GM18508 (cell line): ENCODE results near the gene PLAA.

ENCODE experiments used
- ATAC-seq: cut with Tn5 transposase; IDR thresholded peaks from one replicate; pipeline ENCODE4 v1.9.1; 2021; ENCODE audit warnings: moderate number of reproducible peaks; ENCODE audit not compliant: insufficient read depth, unreplicated experiment

Gene PLAA

DNA sequence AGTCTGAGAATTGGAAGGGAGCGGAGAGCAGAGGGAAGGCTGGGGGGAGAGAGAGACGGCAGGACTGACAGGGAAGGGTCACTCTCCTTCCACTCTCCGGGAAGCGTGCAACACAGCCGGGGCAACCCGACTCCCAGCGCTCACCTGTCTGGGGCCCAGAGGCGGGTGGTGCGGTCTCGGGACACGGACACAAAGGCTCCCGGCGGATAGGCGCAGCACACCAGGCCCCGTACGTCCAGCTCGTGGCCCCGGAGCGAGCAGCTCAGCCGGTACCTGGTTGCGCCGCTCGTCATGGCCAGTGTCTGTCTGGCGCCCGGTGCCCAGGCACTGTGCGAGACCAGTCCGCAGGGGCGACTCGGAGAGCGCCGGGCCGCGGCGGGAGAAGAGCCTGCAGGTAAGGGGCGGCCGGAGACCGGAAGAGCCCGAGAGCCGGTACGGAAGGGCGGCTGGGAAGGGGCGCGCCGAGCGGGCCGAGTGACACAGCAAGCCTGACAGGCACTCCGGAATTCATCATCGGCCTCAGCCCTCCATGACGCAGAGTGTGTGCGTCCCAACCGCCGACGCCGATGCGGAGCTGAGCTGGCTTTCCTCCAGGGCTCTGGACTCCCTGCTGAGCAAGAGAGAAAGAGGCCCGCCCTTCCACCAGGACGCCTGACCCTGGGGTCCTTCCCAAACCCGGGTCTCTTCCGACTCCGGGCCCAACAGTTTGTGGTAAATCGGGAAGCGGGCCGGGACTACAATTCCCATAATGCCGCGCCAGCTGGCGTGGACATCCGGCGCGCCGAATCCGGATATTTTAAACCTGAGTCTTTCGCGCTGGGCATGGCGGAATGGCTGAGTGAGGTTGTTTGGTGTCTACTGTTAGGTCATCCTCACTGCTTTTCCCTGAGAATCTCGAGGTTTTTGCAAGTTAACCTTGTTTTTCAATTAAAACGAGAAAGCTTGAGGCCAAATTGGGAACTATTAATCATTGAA lies at the start of gene PLAA:
TSS of gene PLAA (minus strand) at position 490 of the 975 bp plus-strand sequence. CDS start at position 293, 197 bp downstream.
- peak; percentile 95 for ATAC-seq

DNA sequence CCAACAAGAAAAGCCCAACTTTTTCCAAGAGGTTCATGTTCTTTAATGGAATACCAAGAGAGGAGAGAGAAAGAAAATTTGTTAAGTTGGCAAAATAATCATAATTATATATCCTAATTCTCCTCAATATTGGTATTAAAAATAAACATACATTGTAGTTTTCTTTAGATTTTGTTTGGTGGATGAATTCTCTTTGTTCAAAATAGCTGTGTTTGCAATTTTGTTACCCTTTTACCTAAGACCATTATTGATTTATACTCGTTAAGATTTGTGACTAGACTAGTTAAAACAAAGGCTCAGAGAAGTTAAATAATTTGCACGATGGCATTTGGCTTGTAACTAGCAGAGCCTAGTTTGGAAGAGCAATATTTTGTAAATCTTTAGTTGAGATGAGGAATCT lies 48.8 kb upstream of the PLAA start:
- ATAC-seq = no peak

DNA sequence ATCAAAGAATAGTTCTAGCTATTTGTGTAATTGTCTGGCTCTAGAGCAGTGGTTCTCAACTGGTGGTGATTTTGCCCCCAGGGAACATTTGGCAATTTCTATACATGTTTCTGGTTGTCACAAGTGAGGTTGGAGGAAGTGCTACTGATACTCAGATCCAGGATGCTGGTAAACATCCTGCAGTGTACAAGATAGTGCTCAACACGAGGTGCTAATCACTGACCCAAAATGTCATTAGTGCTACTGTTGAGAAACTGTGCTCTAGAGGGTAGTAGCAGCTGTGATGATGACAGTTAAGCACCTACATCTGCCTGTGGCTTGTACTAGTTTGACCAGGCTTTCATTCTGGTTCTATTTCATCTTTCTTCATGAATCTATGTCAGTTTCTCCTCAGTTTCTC lies 36.3 kb upstream of the PLAA start:
- ATAC-seq = peak; percentile 51

DNA sequence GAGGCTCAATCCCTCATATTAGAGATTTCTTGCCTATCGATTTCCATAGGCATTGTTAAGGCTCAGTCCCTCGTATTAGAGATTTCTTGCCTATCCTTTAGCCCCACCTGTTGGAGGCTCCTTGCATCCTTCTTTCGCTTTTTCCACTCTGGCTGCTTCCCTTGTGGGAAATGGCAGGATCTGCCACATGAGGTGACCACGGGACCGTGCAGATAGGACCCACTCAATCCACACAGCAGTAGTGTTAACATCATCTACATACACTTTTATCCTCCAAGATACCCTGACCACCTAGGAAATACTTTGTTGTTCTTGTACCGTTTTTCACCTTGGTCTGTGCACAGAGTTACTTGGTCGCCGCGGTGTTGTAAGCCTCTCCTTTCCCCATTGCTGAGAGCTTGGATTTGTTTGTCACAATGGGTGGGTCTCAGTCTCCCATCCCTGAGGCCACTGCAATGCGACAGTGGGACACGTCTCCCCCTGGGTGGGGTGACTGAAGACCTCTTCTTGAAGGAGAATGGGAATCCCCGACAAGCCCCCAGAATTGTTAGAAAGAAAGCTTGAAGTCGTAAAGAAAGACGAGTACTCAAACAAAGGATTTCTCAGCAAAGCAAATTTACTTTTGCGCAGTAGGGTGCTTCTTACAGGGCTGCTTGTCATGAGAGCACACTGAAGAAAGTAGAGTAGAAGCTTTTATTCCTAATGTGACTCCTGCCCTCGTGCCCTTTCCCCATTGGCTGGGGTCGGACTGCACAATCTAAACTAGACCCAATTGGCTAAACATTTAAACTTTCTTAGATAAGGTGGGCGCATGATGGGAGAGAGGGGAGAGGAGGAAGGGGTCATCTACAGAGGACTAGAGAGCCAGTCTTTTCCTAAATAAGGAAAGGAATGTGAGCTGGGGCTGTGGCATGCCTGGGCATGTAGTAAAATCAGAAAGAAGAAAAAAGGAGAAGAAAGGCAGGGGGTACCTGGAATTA lies 29.0 kb upstream of the PLAA start:
- no peak for ATAC-seq

DNA sequence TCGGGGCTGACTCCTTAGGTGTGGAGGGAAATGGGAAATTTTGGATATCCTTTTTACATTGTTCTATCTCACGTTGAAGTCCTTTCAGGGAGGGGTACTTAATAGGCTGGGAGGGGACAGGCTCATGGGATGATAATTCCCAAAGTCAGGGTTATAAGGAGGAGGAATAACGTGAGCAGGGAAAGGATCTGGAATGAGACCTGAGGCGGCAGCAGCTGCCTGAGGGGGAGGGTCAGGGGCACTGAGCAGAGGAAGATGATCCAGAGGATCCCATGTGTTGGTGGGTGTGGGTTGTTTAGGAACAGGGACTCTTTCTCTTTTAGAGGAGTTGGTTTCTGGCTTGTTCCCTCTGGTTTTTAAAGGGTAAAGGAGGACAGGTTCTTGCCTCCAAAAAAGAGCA lies 27.9 kb upstream of the PLAA start:
- no peak for ATAC-seq

DNA sequence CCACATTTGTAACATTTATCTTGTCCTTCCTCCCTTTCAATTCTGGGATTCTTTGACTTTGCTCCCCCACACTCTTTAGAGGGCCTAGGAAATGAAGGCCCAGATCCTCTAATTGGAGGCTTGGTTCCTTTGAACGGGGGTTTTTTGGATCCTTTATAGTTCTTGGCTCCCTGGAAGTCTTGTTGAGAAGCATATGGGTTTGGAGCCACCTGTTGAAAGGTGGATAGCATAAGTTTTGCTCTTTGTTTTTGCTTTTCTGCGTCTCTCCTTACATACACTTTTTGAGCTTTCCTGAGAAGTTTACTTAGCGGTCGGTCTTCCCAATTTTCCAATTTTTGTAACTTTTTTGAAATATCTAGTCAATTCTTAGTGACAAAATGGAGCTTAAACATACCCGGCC lies 26.9 kb upstream of the PLAA start:
- no peak for ATAC-seq

DNA sequence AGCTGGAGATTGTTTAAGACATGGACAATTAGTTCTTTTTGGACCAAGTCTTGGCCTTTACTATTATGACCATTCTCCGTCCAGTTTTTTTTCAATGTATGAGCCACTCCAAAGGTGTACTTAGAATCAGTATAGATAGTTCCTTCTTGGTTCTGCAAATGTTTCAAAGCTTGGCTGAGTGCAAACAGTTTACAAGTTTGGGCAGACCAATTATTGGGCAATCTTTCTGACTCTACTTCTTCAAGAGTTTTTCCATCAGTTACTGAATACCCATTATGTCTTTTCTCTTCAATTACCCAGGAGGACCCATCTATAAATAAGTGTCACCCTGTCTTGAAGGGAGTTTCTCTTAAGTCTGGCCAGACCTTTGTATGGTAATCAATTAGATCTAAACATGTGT lies 24.7 kb upstream of the PLAA start:
- ATAC-seq = no peak

DNA sequence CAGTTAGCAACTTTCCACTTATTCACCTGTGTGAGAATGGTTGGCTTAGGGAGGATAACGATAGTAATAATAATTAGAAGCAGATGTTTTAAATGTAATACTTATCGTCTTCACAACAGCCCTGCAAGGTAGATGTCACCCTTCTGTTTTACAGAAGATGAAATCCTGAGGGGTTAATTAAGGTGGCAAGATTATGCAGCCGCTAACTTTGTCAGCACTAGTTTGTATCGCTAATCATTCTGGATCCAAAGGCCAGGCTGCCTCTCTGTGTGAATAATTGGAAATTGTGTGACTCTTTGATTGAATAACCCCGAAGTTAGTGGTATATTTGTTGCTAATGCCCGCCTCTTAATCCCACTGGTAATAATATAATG lies 9.8 kb upstream of the PLAA start:
- ATAC-seq = no peak

DNA sequence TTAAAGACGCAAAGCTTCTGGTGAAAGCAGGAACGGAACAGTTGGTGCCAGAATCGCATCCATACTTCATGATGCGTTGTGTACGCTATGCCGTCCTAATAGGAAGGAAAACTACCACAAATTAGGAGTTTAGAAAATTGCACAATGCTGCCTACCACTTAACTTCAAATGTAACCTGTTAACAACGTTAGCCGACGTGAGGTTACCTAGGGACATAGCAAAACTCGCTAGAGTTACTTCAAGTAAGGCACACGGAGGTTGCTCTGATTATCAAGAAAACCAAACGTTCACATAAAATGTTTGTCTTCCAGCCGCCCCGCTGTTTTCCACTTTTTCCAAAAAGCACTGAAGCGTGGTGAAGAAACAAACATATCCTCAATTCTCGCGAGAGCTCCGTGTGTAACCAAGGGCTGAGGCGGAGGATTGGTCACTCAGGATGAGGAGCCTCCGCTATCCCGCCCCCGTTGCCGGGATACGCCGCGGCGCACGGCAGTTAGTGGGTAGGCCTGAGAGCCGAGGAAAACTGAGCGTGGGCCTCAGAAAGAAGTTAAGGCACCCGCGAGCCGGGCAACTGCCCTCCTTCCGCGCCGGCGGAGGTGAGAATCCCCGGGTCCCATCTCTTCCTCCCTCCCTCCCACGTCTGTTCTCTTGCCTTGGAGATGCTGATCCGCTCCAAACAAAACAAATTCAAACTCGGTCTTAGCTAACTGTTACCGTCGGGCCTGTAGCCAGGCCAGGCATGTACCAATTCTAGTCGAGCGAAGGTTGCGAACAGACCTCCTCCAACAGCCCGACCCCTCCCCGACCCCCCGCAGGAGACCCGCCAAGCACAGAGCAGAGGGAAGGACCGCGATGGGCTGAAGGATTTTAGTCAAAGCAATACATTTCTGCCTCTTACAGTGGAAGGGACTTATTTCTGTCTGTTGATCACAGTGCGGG lies 9.1 kb upstream of the PLAA start, which contains the start of gene IFT74:
TSS of gene IFT74 (plus strand) at position 492 of the 939 bp plus-strand sequence. CDS start 5,556 bp downstream, outside the sequence.
- peak; percentile 98 for ATAC-seq

DNA sequence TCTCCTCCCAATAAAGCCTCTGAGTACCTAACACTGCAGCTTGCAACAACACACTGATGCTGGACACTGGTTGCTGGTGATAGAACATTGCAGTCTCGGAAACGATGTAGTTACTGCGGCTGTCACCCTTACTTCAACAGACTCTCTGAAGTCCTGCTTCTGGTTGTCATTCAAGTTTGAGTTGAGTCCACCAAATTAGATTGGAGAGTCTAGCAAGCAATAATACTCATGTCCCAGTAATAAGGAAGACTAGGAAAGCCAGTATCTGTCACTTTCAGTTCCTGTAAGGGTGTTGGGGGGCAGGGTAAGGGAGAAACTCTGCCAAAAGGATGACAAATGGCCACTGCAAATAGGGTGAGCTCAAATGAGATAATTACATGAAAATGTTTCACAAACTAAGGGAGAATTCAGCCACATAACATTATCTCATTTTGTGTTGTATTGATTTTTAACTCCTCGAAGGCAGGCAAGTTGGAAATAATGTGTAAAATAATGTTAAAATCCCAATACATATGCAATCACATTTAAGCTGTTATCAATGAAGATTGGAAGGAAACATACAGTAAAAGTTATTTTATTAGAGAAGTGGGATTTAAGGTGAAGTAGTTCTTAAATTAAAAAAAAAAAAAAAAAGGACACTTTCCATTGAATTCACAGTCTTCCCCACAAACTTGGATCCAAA lies 8.3 kb upstream of the PLAA start:
- ATAC-seq = no peak

DNA sequence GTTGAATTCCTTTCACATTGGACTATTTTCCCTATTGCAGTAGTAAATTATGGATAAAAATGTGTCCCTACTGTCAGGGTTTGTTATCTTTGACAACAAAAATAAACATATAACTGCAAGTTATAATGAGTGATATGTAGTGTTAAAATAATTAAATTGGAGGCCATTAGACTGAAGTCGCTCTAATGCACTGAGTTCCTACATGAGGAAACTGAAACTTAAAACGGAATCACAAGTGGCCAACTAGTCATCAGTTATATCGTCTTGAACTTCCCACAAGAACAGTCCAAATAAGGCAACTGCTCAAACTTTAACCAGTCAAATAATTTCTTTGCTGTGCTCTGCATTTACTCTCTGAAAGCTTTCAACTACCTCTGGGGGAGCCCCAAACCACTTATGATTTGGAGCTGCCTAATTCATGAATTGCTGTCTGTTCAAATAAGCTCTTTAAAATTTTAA lies 7.0 kb upstream of the PLAA start:
- ATAC-seq = no peak

DNA sequence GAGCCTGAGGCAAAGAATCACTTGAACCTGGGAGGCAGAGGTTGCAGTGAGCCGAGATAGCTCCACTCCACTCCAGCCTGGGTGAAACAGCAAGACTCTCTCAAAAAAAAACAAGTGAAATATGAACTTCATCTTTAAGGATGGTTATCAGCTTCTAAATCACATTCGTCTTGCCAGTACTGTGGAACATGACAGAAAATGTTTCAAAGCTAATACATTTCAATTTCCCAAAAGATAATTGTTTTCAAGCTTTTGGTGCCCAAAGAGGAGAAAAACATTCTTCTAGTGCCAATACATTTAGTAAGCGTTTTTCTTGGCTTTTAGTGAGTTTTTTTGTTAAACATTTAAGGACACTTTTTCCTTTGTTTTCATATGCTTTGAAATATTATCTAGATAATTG lies 4.8 kb upstream of the PLAA start:
- no peak for ATAC-seq

DNA sequence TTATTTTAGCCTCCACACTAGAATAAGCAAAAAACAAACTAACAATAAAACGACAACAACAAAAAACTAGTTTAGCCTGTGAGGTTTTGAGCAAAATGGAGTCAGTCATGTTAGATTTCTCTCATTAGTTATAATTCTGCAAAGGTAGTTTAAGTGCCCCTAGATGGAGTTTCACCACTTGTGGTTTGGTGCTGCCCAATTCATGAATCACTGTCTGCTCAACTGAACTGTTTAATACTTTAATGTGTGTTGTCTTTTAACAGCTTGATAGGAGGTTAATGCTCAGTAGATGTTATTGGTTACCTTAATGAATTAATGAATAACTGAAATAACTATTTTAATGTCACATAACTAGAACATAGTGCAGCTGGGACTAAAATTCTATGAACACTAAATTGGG lies 3.5 kb upstream of the PLAA start:
- ATAC-seq = no peak

DNA sequence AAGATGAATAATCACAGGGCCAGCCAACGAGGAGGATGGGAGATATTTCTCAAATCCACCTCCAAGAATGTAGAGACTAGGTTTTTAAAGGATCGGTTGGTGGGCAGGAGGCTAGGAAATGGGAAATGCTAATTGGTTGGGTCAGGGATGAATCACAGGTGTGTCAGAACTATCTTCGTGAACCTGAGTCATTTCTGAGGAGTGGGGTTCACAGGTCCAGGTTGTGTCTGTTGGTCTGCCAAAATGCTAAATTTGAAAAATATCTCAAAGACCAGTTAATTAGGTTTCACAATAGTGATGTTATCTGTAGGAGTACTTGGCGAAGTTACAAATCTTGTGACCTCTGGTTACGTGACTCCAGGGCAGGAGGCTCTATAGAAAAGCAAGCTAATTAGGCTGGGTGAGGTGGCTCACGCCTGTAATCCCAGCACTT lies 2.6 kb upstream of the PLAA start:
- ATAC-seq = no peak

DNA sequence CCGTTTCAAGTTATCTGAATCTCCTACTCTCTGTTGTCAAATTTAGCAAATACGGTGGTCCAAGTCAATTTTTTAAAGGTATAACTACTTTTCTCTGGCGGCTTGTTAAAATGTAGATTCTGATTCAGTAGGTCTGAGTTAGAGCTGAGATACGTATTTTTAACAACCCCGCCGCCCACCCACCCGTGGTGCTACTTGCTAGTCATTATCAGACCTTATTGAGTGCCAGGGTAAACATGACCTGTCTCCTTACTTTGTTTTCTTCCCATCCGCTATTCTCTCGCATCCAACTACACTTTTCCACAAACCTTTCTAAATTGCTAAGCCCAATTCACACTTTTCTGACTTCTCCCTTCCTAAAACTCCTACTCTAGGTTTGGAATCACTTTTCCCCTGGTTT lies 694 bp upstream of the PLAA start:
- ATAC-seq = no peak

DNA sequence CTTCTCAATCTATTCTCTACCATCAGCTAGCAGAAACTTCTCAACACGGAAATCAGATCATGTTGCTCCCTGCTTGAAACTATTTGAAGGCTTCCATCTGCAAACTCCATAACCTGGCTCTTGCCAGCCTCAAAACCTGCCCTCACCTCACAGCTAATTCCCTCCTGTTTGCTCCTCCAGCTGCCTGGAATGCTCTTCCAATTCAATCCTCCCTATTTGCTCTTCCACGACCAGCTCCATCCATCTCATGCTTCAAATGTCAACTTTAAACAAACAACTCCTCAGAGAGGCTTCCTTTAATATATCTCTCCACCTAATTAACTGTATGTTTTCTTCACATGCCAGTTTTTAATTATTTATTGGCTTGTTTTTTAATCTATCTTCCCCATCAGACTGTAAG lies 1.5 kb downstream of the PLAA start:
- ATAC-seq = no peak

DNA sequence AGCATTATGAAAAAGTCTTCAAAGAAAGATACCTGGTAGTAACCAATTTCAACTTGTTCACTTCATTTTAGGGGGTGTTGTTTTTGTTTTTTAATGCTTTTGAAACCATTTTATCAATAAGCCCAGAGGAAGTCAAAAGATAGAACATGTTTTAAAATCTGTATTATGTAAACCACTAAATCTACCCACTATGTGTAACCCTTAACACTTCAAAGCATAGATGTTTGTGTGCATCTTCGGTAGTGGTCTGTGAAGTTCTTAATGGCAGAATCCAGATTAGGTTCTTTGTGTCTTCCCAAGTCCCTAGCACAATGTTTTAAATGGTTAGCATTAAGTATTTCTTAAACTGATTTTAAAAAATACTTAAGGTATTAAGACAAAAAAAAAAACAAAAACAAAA lies 6.3 kb downstream of the PLAA start:
- ATAC-seq = no peak

DNA sequence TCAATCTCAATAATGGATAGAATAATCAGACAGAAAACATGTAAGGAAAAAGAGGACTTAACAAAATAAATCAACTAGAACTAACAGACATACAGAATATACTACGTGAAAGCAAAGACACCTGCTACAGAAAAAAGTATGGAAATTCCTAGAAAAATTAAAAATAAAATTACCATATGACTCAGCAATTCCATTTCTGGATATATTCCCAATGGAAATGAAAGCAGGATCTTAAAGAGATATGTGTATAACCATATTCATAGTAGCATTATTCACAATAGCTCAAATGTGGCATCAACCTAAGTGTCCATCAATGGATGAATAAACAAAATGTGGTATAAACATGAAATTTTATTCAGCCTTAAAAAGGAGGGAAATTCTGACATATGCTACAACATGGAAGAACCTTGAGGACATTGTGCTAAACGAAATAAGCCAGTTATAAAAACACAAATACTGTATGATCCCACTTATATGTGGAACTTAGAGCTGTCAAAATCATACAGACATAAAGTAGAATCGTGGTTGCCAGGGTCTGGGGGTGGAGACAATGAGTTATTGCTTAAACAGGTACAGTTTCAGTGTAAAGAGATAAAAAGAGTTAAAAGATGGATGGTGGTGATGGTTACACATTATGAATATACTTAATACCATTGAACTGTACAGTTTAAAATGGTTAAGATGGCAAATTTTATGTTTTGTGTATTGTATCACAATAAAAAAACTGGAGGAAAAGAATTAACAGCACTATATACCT lies 6.9 kb downstream of the PLAA start:
- no peak for ATAC-seq
